Activated CD8-positive, alpha-beta memory T cell treated with anti-CD3 and anti-CD28 coated beads for 1 hour (primary cell): Measurements from ENCODE around the gene TRABD.

Experiments used
- DNase-seq, 2 donors: peaks; one replicate each; pipeline ENCODE4 v3.0.0-alpha.2; 2020; ENCODE audit warnings: low read depth in 1 of 2; ENCODE audit errors: extremely low read depth in 1 of 2

The TRABD gene

GRCh38 chr22:50184902-50185374 is 775 bp upstream of the TRABD start:
- DNase-seq, result no peak

GRCh38 chr22:50186181-50186714 is 535 bp downstream of the TRABD start:
- no peak for DNase-seq

- DNase-seq, result no peak
Observed at GRCh38 chr22:50186761-50187523, 1.2 kb downstream of the TRABD start.

GRCh38 chr22:50188356-50188755 is 2.6 kb downstream of the TRABD start:
- no peak for DNase-seq

- no peak for DNase-seq
Observed at GRCh38 chr22:50189184-50189848, 3.6 kb downstream of the TRABD start.

GRCh38 chr22:50189849-50190181 is 4.1 kb downstream of the TRABD start:
- DNase-seq, result no peak

GRCh38 chr22:50190182-50190940 is 4.6 kb downstream of the TRABD start:
- DNase-seq, result peak; percentile 65 to 66

- DNase-seq, result peak; percentile 56 to 81
Observed at GRCh38 chr22:50190941-50191741, 5.4 kb downstream of the TRABD start.

- DNase-seq, result peak in 1 of 2 donors; percentile 33
Observed at GRCh38 chr22:50192436-50193204, 6.9 kb downstream of the TRABD start.

GRCh38 chr22:50193621-50194020 is 7.9 kb downstream of the TRABD start:
- no peak for DNase-seq

- no peak for DNase-seq
Observed at GRCh38 chr22:50194037-50194805, 8.5 kb downstream of the TRABD start.

GRCh38 chr22:50196256-50196655 is 10.5 kb downstream of the TRABD start:
- no peak for DNase-seq

GRCh38 chr22:50197000-50197800 is 11.5 kb downstream of the TRABD start:
- DNase-seq, result no peak

- no peak for DNase-seq
Observed at GRCh38 chr22:50197856-50198623, 12.3 kb downstream of the TRABD start.

GRCh38 chr22:50198624-50199017 is 12.9 kb downstream of the TRABD start:
- no peak for DNase-seq

- DNase-seq, result no peak
Observed at GRCh38 chr22:50199251-50199721, 13.6 kb downstream of the TRABD start.

- DNase-seq, result no peak
Observed at GRCh38 chr22:50199829-50200460, 14.2 kb downstream of the TRABD start.
